Measurements from ENCODE around the gene RAG2. TPM values are rescaled to one million over a fixed set of nuclear protein-coding genes. Genes with fewer than 3 reads are reported as not detected.
A peak's percentile ranks its signal among the peaks of the same experiment; 100 is the strongest.
"Not testable (repeated sequence)": the region's sequence is repeated elsewhere in the genome, so short reads cannot be mapped to it uniquely, and the experiment has no call there.

The RAG2 gene
- total RNA-seq, 1 donor from 2014 or later, result not detected

GRCh38 chr11:36558571-36559413 lies 39.2 kb downstream of the RAG2 start:
- H3K4me3 Mint-ChIP-seq (ENCODE audit: low read depth), result peak overlapping the region; percentile 60
- H3K4me1 Mint-ChIP-seq (ENCODE audit: low read depth), result peaks cover 28% of the 10 kb centered on the region
- H3K36me3 Mint-ChIP-seq (ENCODE audit: low read depth), result peaks cover 4% of the 10 kb centered on the region
- peaks cover 28% of the 10 kb centered on the region for H3K9me3 Mint-ChIP-seq
- peak overlapping the region; percentile 60 for H3K27ac Mint-ChIP-seq
- peaks cover 24% of the 10 kb centered on the region for H3K27me3 Mint-ChIP-seq (ENCODE audit: low read depth)
- intact Hi-C loops (cut with micrococcal nuclease), result loop anchor here (5.0 kb wide), 2 partner anchors 46 to 206 kb away; partner anchors contain the start of gene TRAF6
- no peak for DNase-seq (ENCODE audit: low spot score)

GRCh38 chr11:36557991-36558390 lies 40.0 kb downstream of the RAG2 start:
- H3K9me3 Mint-ChIP-seq, result peaks cover 28% of the 10 kb centered on the region
- intact Hi-C loops (cut with micrococcal nuclease), result loop anchor here (5.0 kb wide), 2 partner anchors 46 to 206 kb away; partner anchors contain the start of gene TRAF6
- no peak overlapping the region for H3K27ac Mint-ChIP-seq
- peaks cover 22% of the 10 kb centered on the region for H3K27me3 Mint-ChIP-seq (ENCODE audit: low read depth)
- DNase-seq (ENCODE audit: low spot score), result no peak
- H3K4me3 Mint-ChIP-seq (ENCODE audit: low read depth), result no peak overlapping the region
- H3K36me3 Mint-ChIP-seq (ENCODE audit: low read depth), result peaks cover 4% of the 10 kb centered on the region
- peaks cover 28% of the 10 kb centered on the region for H3K4me1 Mint-ChIP-seq (ENCODE audit: low read depth)

- H3K36me3 Mint-ChIP-seq (ENCODE audit: low read depth); H3K27ac Mint-ChIP-seq; H3K4me3 Mint-ChIP-seq (ENCODE audit: low read depth); DNase-seq (ENCODE audit: low spot score): not testable (repeated sequence)
- peaks cover 28% of the 10 kb centered on the region for H3K9me3 Mint-ChIP-seq
- peaks cover 28% of the 10 kb centered on the region for H3K4me1 Mint-ChIP-seq (ENCODE audit: low read depth)
- intact Hi-C loops (cut with micrococcal nuclease), result loop anchor here (5.0 kb wide), 2 partner anchors 45 to 205 kb away; partner anchors contain the start of gene TRAF6
- peaks cover 18% of the 10 kb centered on the region for H3K27me3 Mint-ChIP-seq (ENCODE audit: low read depth)
Measured at GRCh38 chr11:36557390-36557789, 40.6 kb downstream of the RAG2 start.

- H3K36me3 Mint-ChIP-seq (ENCODE audit: low read depth), result no peaks in the 10 kb centered on the region
- no peaks in the 10 kb centered on the region for H3K9me3 Mint-ChIP-seq
- H3K4me3 Mint-ChIP-seq (ENCODE audit: low read depth), result no peak overlapping the region
- intact Hi-C loops (cut with micrococcal nuclease), result no loop called here
- peaks cover 38% of the 10 kb centered on the region for H3K27me3 Mint-ChIP-seq (ENCODE audit: low read depth)
- no peaks in the 10 kb centered on the region for H3K4me1 Mint-ChIP-seq (ENCODE audit: low read depth)
- no peak for DNase-seq (ENCODE audit: low spot score)
- no peak overlapping the region for H3K27ac Mint-ChIP-seq
Measured at GRCh38 chr11:36550385-36551115, 47.5 kb downstream of the RAG2 start.

Other genes with a start within 250 kb of the RAG2 start
- gene TRAF6, start 88.0 kb downstream of the RAG2 start, total RNA-seq, result 9.0 and 10.2 TPM in 2 replicates
- 0.05 and 0.21 TPM in 2 replicates for gene RAG1, start 30.2 kb downstream of the RAG2 start, total RNA-seq
- gene IFTAP, start 3.7 kb downstream of the RAG2 start, total RNA-seq, result 0.75 and 2.2 TPM in 2 replicates

All from activated T-helper 2 cell treated with anti-CD3 and anti-CD28 coated beads, Interferon-gamma antibody, Interleukin-2, Interleukin-4, amounts not matched to agents 10 μg/mL and 5 μg/mL and 100 μg/mL, durations not matched to agents 14 hours and 24 hours and 36 hours (primary cell).